Vagina (tissue), 2 donors: ENCODE results near the gene CNTLN. TPM values are rescaled to one million over a fixed set of nuclear protein-coding genes. Genes with fewer than 3 reads are reported as not detected.

ENCODE experiments used
- DNase-seq, 2 donors: peaks; one replicate each; pipeline ENCODE4 v3.0.0-alpha.2; 2017; ENCODE audit errors: extremely low spot score in 2 of 2
- H3K27ac ChIP-seq: fragments of 200-600 bp; sonication (generic); one replicate; pipeline ENCODE4 v1.5.1; 2019
- H3K27me3 ChIP-seq: fragments of 200-600 bp; sonication (generic); one replicate; pipeline ENCODE4 v1.5.1; 2019
- H3K36me3 ChIP-seq, 2 donors: fragments of 200-600 bp; sonication (generic); one replicate each; pipeline ENCODE4 v1.5.1; 2017 to 2019
- H3K4me1 ChIP-seq: fragments of 200-600 bp; sonication (generic); one replicate; pipeline ENCODE4 v1.5.1; 2019
- H3K4me3 ChIP-seq, 2 donors: fragments of 200-600 bp; sonication (generic); 1 replicate in 1 of 2; 2 replicates in 1 of 2; pipeline ENCODE4 v1.5.1; 2016 to 2019
- H3K9me3 ChIP-seq: fragments of 200-600 bp; sonication (generic); one replicate; pipeline ENCODE4 v1.5.1; 2019
- CTCF ChIP-seq, 3 experiments: fragments of 450-650 bp in 2 of 3; fragments of 200-600 bp in 1 of 3; sonication (generic) in 1 of 3; IDR thresholded peaks; one replicate each; pipeline ENCODE4 v1.5.1; 2017 to 2019; ENCODE audit warnings: antibody characterized with exemption in 3 of 3, mild to moderate bottlenecking in 2 of 3, moderate library complexity in 2 of 3
- POLR2A ChIP-seq, 2 donors: fragments of 450-650 bp; IDR thresholded peaks; one replicate each; pipeline ENCODE4 v1.6.1; 2017; ENCODE audit warnings: antibody characterized with exemption in 2 of 2, mild to moderate bottlenecking in 2 of 2, moderate library complexity in 2 of 2
- POLR2AphosphoS5 ChIP-seq, 2 donors: sonication (generic); formaldehyde crosslinking; IDR thresholded peaks; one replicate each; pipeline ENCODE4 v1.9.0; 2017; ENCODE audit warnings: antibody characterized with exemption in 2 of 2, mild to moderate bottlenecking in 2 of 2, low read depth in 1 of 2; ENCODE audit not compliant: insufficient read depth in 1 of 2
- intact Hi-C: fragments of 100-400 bp; cut with DNase I; formaldehyde crosslinking; loops from one replicate; pipeline ENCODE4 v1.15.1; 2023
- total RNA-seq: library from RNA; depleted of rRNA; stranded (reverse); fragments of >200 nt; gene quantifications from one replicate; pipeline ENCODE4 v1.2.3, GENCODE V29; 2016

CNTLN gene, protein sequence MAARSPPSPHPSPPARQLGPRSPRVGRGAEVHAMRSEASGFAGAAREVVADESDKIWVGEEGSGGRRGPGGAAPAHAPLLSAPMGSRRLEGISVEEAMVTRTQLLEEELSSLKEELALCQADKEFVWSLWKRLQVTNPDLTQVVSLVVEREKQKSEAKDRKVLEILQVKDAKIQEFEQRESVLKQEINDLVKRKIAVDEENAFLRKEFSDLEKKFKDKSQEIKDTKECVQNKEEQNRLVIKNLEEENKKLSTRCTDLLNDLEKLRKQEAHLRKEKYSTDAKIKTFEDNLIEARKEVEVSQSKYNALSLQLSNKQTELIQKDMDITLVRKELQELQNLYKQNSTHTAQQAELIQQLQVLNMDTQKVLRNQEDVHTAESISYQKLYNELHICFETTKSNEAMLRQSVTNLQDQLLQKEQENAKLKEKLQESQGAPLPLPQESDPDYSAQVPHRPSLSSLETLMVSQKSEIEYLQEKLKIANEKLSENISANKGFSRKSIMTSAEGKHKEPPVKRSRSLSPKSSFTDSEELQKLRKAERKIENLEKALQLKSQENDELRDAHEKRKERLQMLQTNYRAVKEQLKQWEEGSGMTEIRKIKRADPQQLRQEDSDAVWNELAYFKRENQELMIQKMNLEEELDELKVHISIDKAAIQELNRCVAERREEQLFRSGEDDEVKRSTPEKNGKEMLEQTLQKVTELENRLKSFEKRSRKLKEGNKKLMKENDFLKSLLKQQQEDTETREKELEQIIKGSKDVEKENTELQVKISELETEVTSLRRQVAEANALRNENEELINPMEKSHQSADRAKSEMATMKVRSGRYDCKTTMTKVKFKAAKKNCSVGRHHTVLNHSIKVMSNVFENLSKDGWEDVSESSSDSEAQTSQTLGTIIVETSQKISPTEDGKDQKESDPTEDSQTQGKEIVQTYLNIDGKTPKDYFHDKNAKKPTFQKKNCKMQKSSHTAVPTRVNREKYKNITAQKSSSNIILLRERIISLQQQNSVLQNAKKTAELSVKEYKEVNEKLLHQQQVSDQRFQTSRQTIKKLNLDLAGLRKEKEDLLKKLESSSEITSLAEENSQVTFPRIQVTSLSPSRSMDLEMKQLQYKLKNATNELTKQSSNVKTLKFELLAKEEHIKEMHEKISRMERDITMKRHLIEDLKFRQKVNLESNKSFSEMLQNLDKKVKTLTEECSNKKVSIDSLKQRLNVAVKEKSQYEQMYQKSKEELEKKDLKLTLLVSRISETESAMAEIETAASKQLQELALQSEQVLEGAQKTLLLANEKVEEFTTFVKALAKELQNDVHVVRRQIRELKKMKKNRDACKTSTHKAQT (N-terminal part only)
- total RNA-seq = 13.3 TPM

DNA sequence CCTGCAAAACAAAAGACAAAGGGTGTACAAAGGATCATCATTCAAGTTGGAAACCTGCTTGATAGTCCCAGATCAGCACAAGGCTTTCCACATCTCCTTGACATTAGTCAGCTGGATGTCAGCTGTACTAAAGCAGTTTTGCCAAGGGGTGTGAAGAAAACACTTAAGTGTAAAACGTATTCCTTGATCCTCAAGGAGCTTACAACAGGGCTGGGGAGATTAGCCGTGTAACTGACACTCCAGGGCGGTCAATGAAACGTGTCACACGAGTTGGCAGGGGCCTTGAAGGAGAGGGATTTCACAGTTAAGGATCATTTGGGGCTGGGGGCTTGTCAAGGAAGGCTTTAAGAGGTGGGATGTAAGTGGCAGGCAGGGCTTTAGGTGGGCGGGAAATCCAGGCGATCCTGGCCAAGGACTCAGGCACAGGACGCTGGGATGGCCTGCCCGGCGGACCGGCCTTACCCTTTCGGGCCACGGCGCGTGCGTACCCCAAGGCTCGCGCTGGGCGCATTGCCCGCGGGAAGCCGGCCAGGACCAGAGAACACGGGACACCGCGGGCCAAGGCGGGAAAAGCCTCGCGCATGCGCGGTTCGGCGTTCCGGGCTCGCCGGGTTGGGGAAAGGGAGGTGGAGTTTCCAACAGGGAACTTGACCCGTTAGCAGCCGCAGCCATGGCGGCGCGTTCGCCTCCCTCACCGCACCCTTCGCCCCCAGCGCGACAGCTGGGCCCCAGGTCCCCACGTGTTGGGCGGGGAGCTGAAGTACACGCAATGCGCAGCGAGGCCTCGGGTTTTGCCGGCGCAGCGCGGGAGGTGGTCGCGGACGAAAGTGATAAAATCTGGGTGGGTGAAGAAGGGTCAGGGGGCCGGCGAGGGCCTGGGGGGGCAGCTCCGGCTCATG is at the start of gene CNTLN:
Gene CNTLN, plus strand, starts transcription at position 645 of the 899 bp plus-strand sequence. Its CDS starts 26 bp downstream, at position 671.
- Histone ChIP-seq H3K4me1 (peaks cover 22% of the 10 kb centered on the region), H3K27me3 (no peaks in the 10 kb centered on the region), H3K9me3 (no peaks in the 10 kb centered on the region), H3K4me3 (peak within 1 kb of the TSS; percentile 72 to 98), H3K36me3 (no peaks in the 10 kb centered on the region), H3K27ac (peak within 1 kb of the TSS; percentile 84)
- TF ChIP-seq POLR2A (IDR thresholded peaks at IDR 0.05) = peak in 1 of 2 donors; percentile 45
- TF ChIP-seq POLR2AphosphoS5 (IDR thresholded peaks at IDR 0.05; ENCODE audit: insufficient read depth in 1 of 2, low read depth in 1 of 2) = peak; percentile 82 to 89
- TF ChIP-seq CTCF (IDR thresholded peaks at IDR 0.05) = peak in 1 of 3 experiments; percentile 1
- intact Hi-C loops = loop anchor here (10.0 kb wide), 1 partner anchor 1940 kb away; no protein-coding TSS in a partner anchor
- peak; percentile 92 to 98 for DNase-seq

- TF ChIP-seq CTCF (IDR thresholded peaks at IDR 0.05) (no peak), POLR2A (IDR thresholded peaks at IDR 0.05) (no peak), POLR2AphosphoS5 (IDR thresholded peaks at IDR 0.05; ENCODE audit: insufficient read depth in 1 of 2, low read depth in 1 of 2) (no peak)
- no peak overlapping the region for H3K27ac ChIP-seq
- H3K36me3 ChIP-seq = no peaks in the 10 kb centered on the region
- no peaks in the 10 kb centered on the region for H3K9me3 ChIP-seq
- no peak for DNase-seq
- no peak overlapping the region for H3K4me3 ChIP-seq
- H3K27me3 ChIP-seq = no peaks in the 10 kb centered on the region
- intact Hi-C loops = no loop called here
- no peaks in the 10 kb centered on the region for H3K4me1 ChIP-seq
These were observed 46.3 kb upstream of the CNTLN start for GRCh38 chr9:17088566-17088965.

- intact Hi-C loops = no loop called here
- no peaks in the 10 kb centered on the region for H3K36me3 ChIP-seq
- TF ChIP-seq CTCF (IDR thresholded peaks at IDR 0.05) (no peak), POLR2A (IDR thresholded peaks at IDR 0.05) (no peak), POLR2AphosphoS5 (IDR thresholded peaks at IDR 0.05; ENCODE audit: insufficient read depth in 1 of 2, low read depth in 1 of 2) (no peak)
- no peak overlapping the region for H3K27ac ChIP-seq
- no peaks in the 10 kb centered on the region for H3K4me1 ChIP-seq
- no peaks in the 10 kb centered on the region for H3K27me3 ChIP-seq
- H3K4me3 ChIP-seq = no peak overlapping the region
- DNase-seq = no peak
- H3K9me3 ChIP-seq = no peaks in the 10 kb centered on the region
These were observed 44.8 kb upstream of the CNTLN start for GRCh38 chr9:17090041-17090440.

GRCh38 chr9:17116400-17116837 is 18.4 kb upstream of the CNTLN start:
- H3K9me3 ChIP-seq = no peaks in the 10 kb centered on the region
- H3K27ac ChIP-seq = no peak overlapping the region
- TF ChIP-seq POLR2AphosphoS5 (IDR thresholded peaks at IDR 0.05; ENCODE audit: insufficient read depth in 1 of 2, low read depth in 1 of 2) (no peak), CTCF (IDR thresholded peaks at IDR 0.05) (peak in 2 of 3 experiments; percentile 49 to 51), POLR2A (IDR thresholded peaks at IDR 0.05) (no peak)
- no peak for DNase-seq
- no peaks in the 10 kb centered on the region for H3K4me1 ChIP-seq
- no peaks in the 10 kb centered on the region for H3K36me3 ChIP-seq
- no peak overlapping the region for H3K4me3 ChIP-seq
- intact Hi-C loops = no loop called here
- no peaks in the 10 kb centered on the region for H3K27me3 ChIP-seq
